KMS-11 (cell line): ENCODE measurements around the gene RAD51C.

Source experiments
- H2AFZ ChIP-seq: fragments of 200-600 bp; sonication (generic); 2 replicates; pipeline ENCODE4 v1.6.1; 2016; ENCODE audit warnings: antibody characterized with exemption, mixed run types, low read depth
- H3K27ac ChIP-seq: fragments of 200-600 bp; sonication (generic); 2 replicates; pipeline ENCODE4 v1.6.1; 2016; ENCODE audit warnings: mild to moderate bottlenecking, mixed run types
- H3K27me3 ChIP-seq: fragments of 200-600 bp; sonication (generic); 2 replicates; pipeline ENCODE4 v1.6.1; 2017; ENCODE audit warnings: mild to moderate bottlenecking, low read depth, mixed run types, moderate library complexity; ENCODE audit not compliant: insufficient read depth
- H3K36me3 ChIP-seq: fragments of 200-600 bp; sonication (generic); 2 replicates; pipeline ENCODE4 v1.6.1; 2017; ENCODE audit warnings: mild to moderate bottlenecking, mixed run types; ENCODE audit not compliant: insufficient read depth
- H3K4me1 ChIP-seq: fragments of 200-600 bp; sonication (generic); 2 replicates; pipeline ENCODE4 v1.6.1; 2016; ENCODE audit warnings: mild to moderate bottlenecking, low read depth, mixed run types; ENCODE audit not compliant: poor library complexity, severe bottlenecking
- H3K4me2 ChIP-seq: fragments of 200-600 bp; sonication (generic); 2 replicates; pipeline ENCODE4 v1.7.0; 2016; ENCODE audit warnings: mild to moderate bottlenecking, mixed run types
- H3K4me3 ChIP-seq: fragments of 200-600 bp; sonication (generic); IDR thresholded peaks from 2 replicates; pipeline ENCODE4 v1.6.1; 2017; ENCODE audit warnings: low read depth, low read length, mixed read lengths; ENCODE audit not compliant: insufficient read depth
- H3K79me2 ChIP-seq: fragments of 200-600 bp; sonication (generic); 2 replicates; pipeline ENCODE4 v1.6.1; 2016; ENCODE audit warnings: low read depth, mixed run types; ENCODE audit not compliant: insufficient read depth
- H3K9ac ChIP-seq: fragments of 200-600 bp; sonication (generic); 2 replicates; pipeline ENCODE4 v1.6.1; 2016; ENCODE audit warnings: mild to moderate bottlenecking, mixed run types
- H4K20me1 ChIP-seq: fragments of 200-600 bp; sonication (generic); 2 replicates; pipeline ENCODE4 v1.6.1; 2016; ENCODE audit warnings: mild to moderate bottlenecking, mixed run types; ENCODE audit not compliant: insufficient read depth
- CTCF ChIP-seq: fragments of 200-600 bp; sonication (generic); conservative IDR thresholded peaks from 2 replicates; pipeline ENCODE4 v1.6.1; 2017; ENCODE audit warnings: low read depth, mild to moderate bottlenecking, antibody characterized with exemption, low read length, moderate library complexity, mixed read lengths

The RAD51C gene

GRCh38 chr17:58694826-58695225 is 2.4 kb downstream of the RAD51C start:
- Histone ChIP-seq H3K4me1 (peaks cover 34% of the 10 kb centered on the region), H3K27me3 (no peaks in the 10 kb centered on the region), H3K36me3 (no peaks in the 10 kb centered on the region), H3K79me2 (peaks cover 31% of the 10 kb centered on the region), H3K27ac (no peak overlapping the region), H2AFZ (no peak overlapping the region), H3K9ac (no peak overlapping the region), H4K20me1 (no peaks in the 10 kb centered on the region), H3K4me3 (no peak overlapping the region), H3K4me2 (no peak overlapping the region)
- TF ChIP-seq CTCF = no peak

GRCh38 chr17:58699771-58700170 is 7.4 kb downstream of the RAD51C start:
- TF ChIP-seq CTCF = no peak
- H3K79me2 ChIP-seq = peaks cover 10% of the 10 kb centered on the region
- no peak overlapping the region for H2AFZ ChIP-seq
- H3K27ac ChIP-seq = no peak overlapping the region
- H3K36me3 ChIP-seq = no peaks in the 10 kb centered on the region
- H3K4me2 ChIP-seq = no peak overlapping the region
- H4K20me1 ChIP-seq = no peaks in the 10 kb centered on the region
- no peak overlapping the region for H3K9ac ChIP-seq
- no peak overlapping the region for H3K4me3 ChIP-seq
- no peaks in the 10 kb centered on the region for H3K27me3 ChIP-seq
- peaks cover 12% of the 10 kb centered on the region for H3K4me1 ChIP-seq

- Histone ChIP-seq H3K4me1 (peaks cover 8% of the 10 kb centered on the region), H3K27ac (no peak overlapping the region)
Measured at GRCh38 chr17:58702045-58702476, 9.7 kb downstream of the RAD51C start.

GRCh38 chr17:58702708-58703107 is 10.3 kb downstream of the RAD51C start:
- H3K36me3 ChIP-seq = no peaks in the 10 kb centered on the region
- no peak for TF ChIP-seq CTCF
- H2AFZ ChIP-seq = no peak overlapping the region
- H3K4me1 ChIP-seq = peaks cover 5% of the 10 kb centered on the region
- no peak overlapping the region for H3K4me2 ChIP-seq
- no peak overlapping the region for H3K9ac ChIP-seq
- H3K27me3 ChIP-seq = no peaks in the 10 kb centered on the region
- H3K4me3 ChIP-seq = no peak overlapping the region
- H3K79me2 ChIP-seq = no peaks in the 10 kb centered on the region; the same call in 1 of the 2 replicates
- H3K27ac ChIP-seq = no peak overlapping the region
- H4K20me1 ChIP-seq = no peaks in the 10 kb centered on the region

More at GRCh38 chr17:58702045-58702476, 9.7 kb downstream of the RAD51C start:
- no peak for TF ChIP-seq CTCF
- Histone ChIP-seq H3K79me2 (no peaks in the 10 kb centered on the region; the same call in 1 of the 2 replicates), H3K4me3 (no peak overlapping the region), H3K9ac (no peak overlapping the region), H3K4me2 (no peak overlapping the region), H2AFZ (no peak overlapping the region), H3K36me3 (no peaks in the 10 kb centered on the region), H3K27me3 (no peaks in the 10 kb centered on the region), H4K20me1 (no peaks in the 10 kb centered on the region)
